GM23338 (cell line): Measurements from ENCODE around the gene TRIM25. TPM values are rescaled to one million over a fixed set of nuclear protein-coding genes. Genes with fewer than 3 reads are reported as not detected.

Source experiments
- ATAC-seq: fragments of 200-7000 bp; cut with Tn5 transposase; 3 replicates; pipeline ENCODE4 v1.9.1; 2020
- DNase-seq: peaks from one replicate; pipeline ENCODE4 v3.0.0-alpha.2; 2015; ENCODE audit warnings: low spot score
- H2AFZ ChIP-seq: fragments of 200-600 bp; sonication (generic); 2 replicates; pipeline ENCODE4 v1.8.0; 2016; ENCODE audit warnings: antibody characterized with exemption, mild to moderate bottlenecking, moderate library complexity
- H3F3A ChIP-seq: fragments of 200-600 bp; sonication (generic); replicated peaks from 2 replicates; pipeline ENCODE4 v1.8.0; 2017; ENCODE audit warnings: antibody characterized with exemption, mixed run types, low read depth
- H3K27ac ChIP-seq: fragments of 200-600 bp; sonication (generic); 2 replicates; pipeline ENCODE4 v1.6.1; 2016; ENCODE audit warnings: low read depth
- H3K27me3 ChIP-seq: fragments of 200-600 bp; sonication (generic); 2 replicates; pipeline ENCODE4 v1.8.0; 2016; ENCODE audit warnings: mild to moderate bottlenecking, mixed run types, moderate library complexity; ENCODE audit not compliant: insufficient read depth
- H3K36me3 ChIP-seq: fragments of 200-600 bp; sonication (generic); 2 replicates; pipeline ENCODE4 v1.8.0; 2016; ENCODE audit warnings: mild to moderate bottlenecking; ENCODE audit not compliant: insufficient read depth
- H3K4me1 ChIP-seq: fragments of 200-600 bp; sonication (generic); 2 replicates; pipeline ENCODE4 v1.8.0; 2016; ENCODE audit warnings: mild to moderate bottlenecking, moderate library complexity; ENCODE audit not compliant: insufficient read depth
- H3K4me2 ChIP-seq: fragments of 200-600 bp; sonication (generic); 2 replicates; pipeline ENCODE4 v1.7.1; 2017; ENCODE audit warnings: mixed run types
- H3K4me3 ChIP-seq: fragments of 200-600 bp; sonication (generic); 2 replicates; pipeline ENCODE4 v1.6.1; 2016; ENCODE audit warnings: mixed run types
- H3K79me2 ChIP-seq: fragments of 200-600 bp; sonication (generic); replicated peaks from 2 replicates; pipeline ENCODE4 v1.8.0; 2017; ENCODE audit warnings: mild to moderate bottlenecking; ENCODE audit not compliant: insufficient read depth
- H3K9me2 ChIP-seq: fragments of 200-600 bp; sonication (generic); 2 replicates; pipeline ENCODE4 v1.8.0; 2017; ENCODE audit not compliant: insufficient read depth
- H4K20me1 ChIP-seq: fragments of 200-600 bp; sonication (generic); replicated peaks from 2 replicates; pipeline ENCODE4 v1.8.0; 2017; ENCODE audit warnings: mild to moderate bottlenecking; ENCODE audit not compliant: insufficient read depth
- H3K27ac Mint-ChIP-seq: 2 replicates; pipeline ENCODE4 v1.8.0; 2020; ENCODE audit warnings: inconsistent platforms, mild to moderate bottlenecking, moderate library complexity, mixed read lengths
- H3K27me3 Mint-ChIP-seq: 3 replicates; pipeline ENCODE4 v1.8.0; 2022; ENCODE audit warnings: low read depth, mild to moderate bottlenecking, moderate library complexity, mixed read lengths, inconsistent platforms; ENCODE audit not compliant: insufficient read depth, poor library complexity
- H3K36me3 Mint-ChIP-seq: 3 replicates; pipeline ENCODE4 v1.8.0; 2021; ENCODE audit warnings: low read depth, mild to moderate bottlenecking, inconsistent platforms, moderate library complexity, mixed read lengths
- H3K4me1 Mint-ChIP-seq: 3 replicates; pipeline ENCODE4 v1.8.0; 2020; ENCODE audit warnings: mild to moderate bottlenecking, inconsistent platforms, mixed read lengths
- H3K4me3 Mint-ChIP-seq: 3 replicates; pipeline ENCODE4 v1.8.0; 2021; ENCODE audit warnings: moderate library complexity, mild to moderate bottlenecking, inconsistent platforms, mixed read lengths
- H3K9me3 Mint-ChIP-seq: 3 replicates; pipeline ENCODE4 v1.8.0; 2020; ENCODE audit warnings: moderate library complexity, mild to moderate bottlenecking, inconsistent platforms, mixed read lengths
- CREB1 ChIP-seq: fragments of 250-450 bp; sonication (Bioruptor Pico); IDR thresholded peaks from 2 replicates; pipeline ENCODE4 v1.5.0; 2020; ENCODE audit warnings: low read depth, mild to moderate bottlenecking, moderate library complexity
- EZH2 ChIP-seq: fragments of 200-600 bp; sonication (generic); IDR thresholded peaks from one replicate; pipeline ENCODE4 v1.8.0; 2017; ENCODE audit warnings: antibody characterized with exemption, mild to moderate bottlenecking, low read depth; ENCODE audit not compliant: unreplicated experiment
- EZH2phosphoT487 ChIP-seq: fragments of 200-600 bp; sonication (generic); IDR thresholded peaks from one replicate; pipeline ENCODE4 v1.8.1; 2018; ENCODE audit warnings: antibody characterized with exemption; ENCODE audit not compliant: unreplicated experiment
- JUNB ChIP-seq: IDR thresholded peaks from one replicate; pipeline ENCODE4 v1.6.1; 2016; ENCODE audit warnings: antibody characterized with exemption; ENCODE audit not compliant: unreplicated experiment
- NANOG ChIP-seq: IDR thresholded peaks from 2 replicates; pipeline ENCODE4 v1.6.1; 2016; ENCODE audit warnings: antibody characterized with exemption, borderline replicate concordance
- POLR2AphosphoS5 ChIP-seq: IDR thresholded peaks from 2 replicates; pipeline ENCODE4 v1.6.1; 2016; ENCODE audit warnings: antibody characterized with exemption, low read depth
- REST ChIP-seq: IDR thresholded peaks from one replicate; pipeline ENCODE4 v1.6.1; 2018; ENCODE audit warnings: antibody characterized with exemption; ENCODE audit not compliant: unreplicated experiment
- STAT1 ChIP-seq: IDR thresholded peaks from one replicate; pipeline ENCODE4 v1.6.1; 2016; ENCODE audit warnings: antibody characterized with exemption; ENCODE audit not compliant: unreplicated experiment
- ZNF114 ChIP-seq: fragments of 250-450 bp; sonication (Bioruptor Pico); IDR thresholded peaks from 2 replicates; pipeline ENCODE4 v1.5.0; 2020; ENCODE audit warnings: mild to moderate bottlenecking, moderate library complexity
- ZNF331 ChIP-seq: fragments of 250-450 bp; sonication (Bioruptor Pico); IDR thresholded peaks from 2 replicates; pipeline ENCODE4 v1.5.0; 2020; ENCODE audit warnings: low read depth, mild to moderate bottlenecking, moderate library complexity
- ZNF462 ChIP-seq: fragments of 250-450 bp; sonication (Bioruptor Pico); IDR thresholded peaks from 2 replicates; pipeline ENCODE4 v1.5.0; 2020; ENCODE audit warnings: mild to moderate bottlenecking, moderate library complexity
- polyA plus RNA-seq: library from polyadenylated mRNA; unstranded; fragments of >200 nt; fragmentation: Nextera tagmentation; extraction: Ambion mirVana; gene quantifications from 2 replicates; pipeline ENCODE4 v1.2.1, GENCODE V29; 2016
- total RNA-seq: library from RNA; depleted of rRNA; stranded (reverse); fragments of >200 nt; shearing (Covaris generic); gene quantifications from 2 replicates; pipeline ENCODE4 v1.2.3, GENCODE V29; 2014
- TF ChIP-seq, protein P1 (sequence below): IDR thresholded peaks from 2 replicates; pipeline ENCODE4 v1.6.1; 2016; ENCODE audit warnings: antibody characterized with exemption
- TF ChIP-seq, protein P2 (sequence below), 2 experiments: fragments of 200-600 bp in 1 of 2; sonication (generic) in 1 of 2; conservative IDR thresholded peaks; 2 replicates each; pipeline versions ENCODE4 v1.5.1 to v1.6.1; 2016 to 2017; ENCODE audit warnings: antibody characterized with exemption in 2 of 2, low read depth in 2 of 2, mild to moderate bottlenecking in 2 of 2, moderate library complexity in 1 of 2

The TRIM25 gene
- total and polyA plus RNA-seq, 2 experiments from 2014 or later, result 19.6 to 36.2 TPM

DNA sequence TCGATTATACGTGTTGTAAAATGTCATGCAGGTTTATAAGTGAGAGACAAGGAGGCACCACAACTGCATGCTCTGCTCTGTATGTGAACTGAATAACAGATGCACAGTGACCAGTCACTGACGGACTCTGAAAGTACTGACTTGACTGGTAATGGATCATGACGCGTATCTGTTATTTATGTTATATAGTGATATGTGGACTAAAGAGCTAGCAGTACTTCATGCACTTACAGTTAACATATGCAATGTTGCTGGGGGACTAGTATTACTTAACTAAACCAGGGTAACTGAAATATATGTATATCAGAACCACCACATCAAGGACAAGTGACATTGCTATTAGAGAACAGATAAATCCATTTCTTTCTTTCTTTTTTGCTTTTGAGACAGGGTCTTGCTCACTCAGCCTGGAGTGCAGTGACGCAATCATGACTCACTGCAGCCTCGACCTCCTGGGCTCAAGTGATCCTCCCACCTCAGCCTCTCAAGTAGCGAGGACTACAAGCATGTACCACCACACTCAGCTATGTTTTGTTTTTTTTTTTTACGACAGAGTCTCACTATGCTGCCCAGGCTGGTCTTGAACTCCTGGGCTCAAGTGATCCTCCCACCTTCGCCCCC is 29.8 kb upstream of the TRIM25 start:
- no peaks in the 10 kb centered on the region for H3K9me2 ChIP-seq
- H3K27ac ChIP-seq, result no peak overlapping the region
- Mint-ChIP-seq H3K9me3 (no peaks in the 10 kb centered on the region), H3K27me3 (peaks cover 3% of the 10 kb centered on the region), H3K36me3 (peaks cover 76% of the 10 kb centered on the region), H3K4me1 (0 out of 3 replicates have a peak, but pooled peaks cover 2% of the 10 kb centered on the region), H3K4me3 (no peak overlapping the region), H3K27ac (no peak overlapping the region)
- no peaks in the 10 kb centered on the region for H3K4me1 ChIP-seq
- no peak overlapping the region for H3K4me3 ChIP-seq
- TF ChIP-seq, protein P1, sequence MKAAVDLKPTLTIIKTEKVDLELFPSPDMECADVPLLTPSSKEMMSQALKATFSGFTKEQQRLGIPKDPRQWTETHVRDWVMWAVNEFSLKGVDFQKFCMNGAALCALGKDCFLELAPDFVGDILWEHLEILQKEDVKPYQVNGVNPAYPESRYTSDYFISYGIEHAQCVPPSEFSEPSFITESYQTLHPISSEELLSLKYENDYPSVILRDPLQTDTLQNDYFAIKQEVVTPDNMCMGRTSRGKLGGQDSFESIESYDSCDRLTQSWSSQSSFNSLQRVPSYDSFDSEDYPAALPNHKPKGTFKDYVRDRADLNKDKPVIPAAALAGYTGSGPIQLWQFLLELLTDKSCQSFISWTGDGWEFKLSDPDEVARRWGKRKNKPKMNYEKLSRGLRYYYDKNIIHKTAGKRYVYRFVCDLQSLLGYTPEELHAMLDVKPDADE, result no peak
- TF ChIP-seq JUNB, result no peak
- TF ChIP-seq STAT1, result no peak
- no peak for TF ChIP-seq EZH2
- TF ChIP-seq NANOG, result no peak
- no peak for TF ChIP-seq POLR2AphosphoS5
- no peak for TF ChIP-seq EZH2phosphoT487
- TF ChIP-seq ZNF331 (CRISPR knock-in tag), result no peak
- no peak for TF ChIP-seq ZNF114 (CRISPR knock-in tag)
- TF ChIP-seq, protein P2, sequence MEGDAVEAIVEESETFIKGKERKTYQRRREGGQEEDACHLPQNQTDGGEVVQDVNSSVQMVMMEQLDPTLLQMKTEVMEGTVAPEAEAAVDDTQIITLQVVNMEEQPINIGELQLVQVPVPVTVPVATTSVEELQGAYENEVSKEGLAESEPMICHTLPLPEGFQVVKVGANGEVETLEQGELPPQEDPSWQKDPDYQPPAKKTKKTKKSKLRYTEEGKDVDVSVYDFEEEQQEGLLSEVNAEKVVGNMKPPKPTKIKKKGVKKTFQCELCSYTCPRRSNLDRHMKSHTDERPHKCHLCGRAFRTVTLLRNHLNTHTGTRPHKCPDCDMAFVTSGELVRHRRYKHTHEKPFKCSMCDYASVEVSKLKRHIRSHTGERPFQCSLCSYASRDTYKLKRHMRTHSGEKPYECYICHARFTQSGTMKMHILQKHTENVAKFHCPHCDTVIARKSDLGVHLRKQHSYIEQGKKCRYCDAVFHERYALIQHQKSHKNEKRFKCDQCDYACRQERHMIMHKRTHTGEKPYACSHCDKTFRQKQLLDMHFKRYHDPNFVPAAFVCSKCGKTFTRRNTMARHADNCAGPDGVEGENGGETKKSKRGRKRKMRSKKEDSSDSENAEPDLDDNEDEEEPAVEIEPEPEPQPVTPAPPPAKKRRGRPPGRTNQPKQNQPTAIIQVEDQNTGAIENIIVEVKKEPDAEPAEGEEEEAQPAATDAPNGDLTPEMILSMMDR (conservative IDR thresholded peaks at IDR 0.05; ENCODE audit: low read depth in 2 of 2), result no peak
- no peak for TF ChIP-seq REST
- TF ChIP-seq CREB1 (CRISPR knock-in tag), result no peak
- no peak for TF ChIP-seq ZNF462
- no peak overlapping the region for H2AFZ ChIP-seq
- H3K27me3 ChIP-seq, result no peaks in the 10 kb centered on the region
- no peaks in the 10 kb centered on the region; the same call in 1 of the 2 replicates for H4K20me1 ChIP-seq
- no peak overlapping the region for H3K4me2 ChIP-seq
- H3F3A ChIP-seq, result 0 out of 2 replicates have a peak, but pooled peaks cover 5% of the 10 kb centered on the region
- DNase-seq (no peak), ATAC-seq (no peak)
- peaks cover 26% of the 10 kb centered on the region for H3K36me3 ChIP-seq
- no peaks in the 10 kb centered on the region for H3K79me2 ChIP-seq
